Uterus (tissue), 2 donors: ENCODE measurements around the gene CAPZB.

Source experiments
- POLR2A ChIP-seq, 2 donors: fragments of 450-650 bp; IDR thresholded peaks; one replicate each; pipeline ENCODE4 v1.6.1; 2016; ENCODE audit warnings: antibody characterized with exemption in 2 of 2, mild to moderate bottlenecking in 1 of 2, moderate library complexity in 1 of 2
- TF ChIP-seq, protein P1 (sequence below), 4 experiments: fragments of 200-600 bp in 2 of 4; fragments of 450-650 bp in 2 of 4; sonication (generic) in 2 of 4; IDR thresholded peaks; one replicate each; pipeline ENCODE4 v1.5.1; 2016 to 2019; ENCODE audit warnings: antibody characterized with exemption in 4 of 4, mild to moderate bottlenecking in 2 of 4, moderate library complexity in 1 of 4

- no peak for TF ChIP-seq POLR2A (IDR thresholded peaks at IDR 0.05)
- TF ChIP-seq, protein P1, sequence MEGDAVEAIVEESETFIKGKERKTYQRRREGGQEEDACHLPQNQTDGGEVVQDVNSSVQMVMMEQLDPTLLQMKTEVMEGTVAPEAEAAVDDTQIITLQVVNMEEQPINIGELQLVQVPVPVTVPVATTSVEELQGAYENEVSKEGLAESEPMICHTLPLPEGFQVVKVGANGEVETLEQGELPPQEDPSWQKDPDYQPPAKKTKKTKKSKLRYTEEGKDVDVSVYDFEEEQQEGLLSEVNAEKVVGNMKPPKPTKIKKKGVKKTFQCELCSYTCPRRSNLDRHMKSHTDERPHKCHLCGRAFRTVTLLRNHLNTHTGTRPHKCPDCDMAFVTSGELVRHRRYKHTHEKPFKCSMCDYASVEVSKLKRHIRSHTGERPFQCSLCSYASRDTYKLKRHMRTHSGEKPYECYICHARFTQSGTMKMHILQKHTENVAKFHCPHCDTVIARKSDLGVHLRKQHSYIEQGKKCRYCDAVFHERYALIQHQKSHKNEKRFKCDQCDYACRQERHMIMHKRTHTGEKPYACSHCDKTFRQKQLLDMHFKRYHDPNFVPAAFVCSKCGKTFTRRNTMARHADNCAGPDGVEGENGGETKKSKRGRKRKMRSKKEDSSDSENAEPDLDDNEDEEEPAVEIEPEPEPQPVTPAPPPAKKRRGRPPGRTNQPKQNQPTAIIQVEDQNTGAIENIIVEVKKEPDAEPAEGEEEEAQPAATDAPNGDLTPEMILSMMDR (IDR thresholded peaks at IDR 0.05) = no peak
Observed at GRCh38 chr1:19329188-19329587, 156.2 kb downstream of the CAPZB start.
